ENCODE data around the gene MCUB.

Gene MCUB

DNA sequence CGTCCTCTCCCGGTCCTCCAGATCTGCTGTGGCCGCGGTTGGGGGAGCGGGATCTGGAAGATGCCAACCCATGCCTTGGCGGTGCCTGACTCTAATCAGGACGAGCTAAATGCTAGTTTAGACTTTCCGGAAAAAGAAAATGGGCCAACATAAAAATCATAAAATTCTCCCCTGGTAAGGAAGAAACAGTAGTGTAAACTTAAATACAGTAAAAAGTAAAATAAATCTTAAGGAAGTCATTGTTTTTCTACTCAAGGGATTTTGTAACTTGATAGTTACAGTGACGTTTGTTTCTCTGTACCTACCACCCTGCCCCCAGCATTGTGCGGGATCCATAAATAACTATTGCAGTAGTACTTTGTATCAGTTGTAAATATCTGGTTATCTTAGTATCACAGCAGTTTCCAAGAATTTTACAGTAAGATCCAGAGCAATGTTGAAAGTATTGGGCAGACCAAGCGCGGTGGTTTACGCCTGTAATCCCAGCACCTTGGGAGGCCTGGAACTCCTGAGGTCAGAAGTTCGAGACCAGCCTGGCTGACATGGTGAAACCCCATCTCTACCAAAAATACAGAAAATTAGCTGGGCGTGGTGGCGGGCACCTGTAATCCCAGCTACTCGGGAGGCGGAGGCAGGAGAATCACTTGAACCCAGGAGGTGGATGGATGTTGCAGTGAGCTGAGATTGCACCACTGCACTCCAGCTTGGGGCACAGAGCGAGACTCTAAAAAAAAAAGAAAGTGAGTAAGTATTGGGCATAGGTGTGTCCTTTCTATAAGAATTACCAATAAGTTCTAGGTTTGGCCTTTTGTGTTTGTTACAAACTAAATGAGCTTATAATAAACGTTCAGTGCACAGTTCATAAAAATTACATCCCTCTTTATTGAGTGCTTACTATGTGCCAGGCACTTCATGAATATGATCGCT is 170.8 kb downstream of the MCUB start:
- no peak for DNase-seq

DNA sequence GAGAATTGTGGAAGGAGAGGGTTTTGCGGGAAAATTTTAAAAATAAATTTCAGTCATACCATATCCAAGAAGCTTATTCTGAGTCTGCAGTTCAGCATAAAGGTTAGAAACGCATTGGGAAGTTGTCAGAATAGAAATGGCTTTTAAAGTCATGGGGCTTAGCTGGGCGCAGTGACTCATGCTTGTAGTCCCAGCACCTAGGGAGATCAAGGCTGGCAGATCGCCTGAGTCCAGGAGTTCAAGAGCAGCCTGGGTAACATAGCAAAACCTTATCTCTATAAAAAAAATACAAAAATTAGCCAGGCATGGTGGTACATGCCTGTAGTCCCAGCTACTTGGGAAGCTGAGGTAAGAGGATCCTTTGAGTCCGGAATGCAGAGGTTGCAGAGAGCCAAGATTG is 173.7 kb downstream of the MCUB start:
- no peak for DNase-seq

- no peak for DNase-seq
Measured at GRCh38 chr4:109735566-109736365, 175.7 kb downstream of the MCUB start.
